Mesenteric fat pad (tissue), 1 donor: Measurements from ENCODE around the gene DIPK1A. TPM values are rescaled to one million over a fixed set of nuclear protein-coding genes. Genes with fewer than 3 reads are reported as not detected.

Experiments
- DNase-seq: peaks from one replicate; pipeline ENCODE4 v3.0.0-alpha.2; 2020; ENCODE audit warnings: low spot score
- total RNA-seq: library from RNA; stranded (reverse); fragmentation: NEBNext Ultra II Directional; extraction: Animal tissue kit (Norgen Biotek cat#: 25700); gene quantifications from one replicate; pipeline ENCODE4 v1.2.1, GENCODE V29; 2021
- donor health status: DM: yes; HTN: yes; CAD: no.

The DIPK1A gene
- total RNA-seq, 1 donor from 2014 or later, result 25.9 TPM

- no peak for DNase-seq
These were observed 81.8 kb downstream of the DIPK1A start for GRCh38 chr1:92879316-92879968.

GRCh38 chr1:92877792-92878191, 83.5 kb downstream of the DIPK1A start:
- DNase-seq, result no peak

- no peak for DNase-seq
These were observed 84.1 kb downstream of the DIPK1A start for GRCh38 chr1:92877081-92877711.

- DNase-seq, result no peak
These were observed 84.9 kb downstream of the DIPK1A start for GRCh38 chr1:92876351-92876750.

GRCh38 chr1:92874987-92875386, 86.3 kb downstream of the DIPK1A start:
- DNase-seq, result no peak

- no peak for DNase-seq
These were observed 88.5 kb downstream of the DIPK1A start for GRCh38 chr1:92872719-92873118.

GRCh38 chr1:92870591-92870990, 90.7 kb downstream of the DIPK1A start:
- DNase-seq, result no peak

GRCh38 chr1:92864131-92864530, 97.1 kb downstream of the DIPK1A start:
- DNase-seq, result no peak

GRCh38 chr1:92862605-92863004, 98.7 kb downstream of the DIPK1A start:
- no peak for DNase-seq

GRCh38 chr1:92859400-92860039, 101.7 kb downstream of the DIPK1A start:
- no peak for DNase-seq

- no peak for DNase-seq
These were observed 102.5 kb downstream of the DIPK1A start for GRCh38 chr1:92858564-92859399.

GRCh38 chr1:92857817-92858216, 103.4 kb downstream of the DIPK1A start:
- no peak for DNase-seq

- no peak for DNase-seq
These were observed 106.0 kb downstream of the DIPK1A start for GRCh38 chr1:92855236-92855635.

- no peak for DNase-seq
These were observed 107.0 kb downstream of the DIPK1A start for GRCh38 chr1:92854101-92854785.

- DNase-seq, result no peak
These were observed 108.0 kb downstream of the DIPK1A start for GRCh38 chr1:92853299-92853698.

- no peak for DNase-seq
These were observed 109.5 kb downstream of the DIPK1A start for GRCh38 chr1:92851729-92852128.

- no peak for DNase-seq
These were observed 111.2 kb downstream of the DIPK1A start for GRCh38 chr1:92850019-92850418.

GRCh38 chr1:92848201-92848600, 113.1 kb downstream of the DIPK1A start:
- no peak for DNase-seq

GRCh38 chr1:92845908-92846307, 115.4 kb downstream of the DIPK1A start:
- DNase-seq, result no peak

GRCh38 chr1:92844439-92844838, 116.8 kb downstream of the DIPK1A start:
- no peak for DNase-seq
